Karpas-422 (cell line): ENCODE results near the gene CHD1L. TPM values are rescaled to one million over a fixed set of nuclear protein-coding genes. Genes with fewer than 3 reads are reported as not detected.
"Not testable (repeated sequence)": the region's sequence is repeated elsewhere in the genome, so short reads cannot be mapped to it uniquely, and the experiment has no call there.

ENCODE experiments used
- DNase-seq: peaks from one replicate; pipeline ENCODE4 v3.0.0-alpha.2; 2015
- H2AFZ ChIP-seq: fragments of 200-600 bp; sonication (generic); 2 replicates; pipeline ENCODE4 v1.6.1; 2014; ENCODE audit warnings: antibody characterized with exemption, low read length, mixed read lengths
- H3K27ac ChIP-seq: fragments of 200-600 bp; sonication (generic); 2 replicates; pipeline ENCODE4 v1.5.1; 2014; ENCODE audit warnings: mild to moderate bottlenecking, low read length, moderate library complexity
- H3K27me3 ChIP-seq: fragments of 200-600 bp; sonication (generic); 2 replicates; pipeline ENCODE4 v1.6.1; 2014; ENCODE audit warnings: low read length, mixed read lengths
- H3K36me3 ChIP-seq: fragments of 200-600 bp; sonication (generic); 2 replicates; pipeline ENCODE4 v1.6.1; 2014; ENCODE audit warnings: low read length, mixed read lengths; ENCODE audit not compliant: insufficient read depth
- H3K4me1 ChIP-seq: fragments of 200-600 bp; sonication (generic); 2 replicates; pipeline ENCODE4 v1.6.1; 2014; ENCODE audit warnings: mild to moderate bottlenecking, low read length, mixed read lengths
- H3K4me2 ChIP-seq: fragments of 200-600 bp; sonication (generic); 2 replicates; pipeline ENCODE4 v1.6.1; 2014; ENCODE audit warnings: low read length, low read depth, mild to moderate bottlenecking; ENCODE audit not compliant: poor library complexity, severe bottlenecking
- H3K4me3 ChIP-seq: fragments of 200-600 bp; sonication (generic); 2 replicates; pipeline ENCODE4 v1.5.1; 2014; ENCODE audit warnings: mild to moderate bottlenecking, antibody characterized with exemption, low read length, mixed read lengths
- H3K79me2 ChIP-seq: fragments of 200-600 bp; sonication (generic); 2 replicates; pipeline ENCODE4 v1.6.1; 2014; ENCODE audit warnings: mild to moderate bottlenecking, low read length, mixed read lengths
- H3K9ac ChIP-seq: fragments of 200-600 bp; sonication (generic); 2 replicates; pipeline ENCODE4 v1.6.0; 2014; ENCODE audit warnings: low read length
- H3K9me2 ChIP-seq: fragments of 200-600 bp; sonication (generic), shearing (Covaris generic); replicated peaks from 2 replicates; pipeline ENCODE4 v1.6.0; 2014; ENCODE audit warnings: mild to moderate bottlenecking, low read length, moderate library complexity; ENCODE audit not compliant: insufficient read depth
- H3K9me3 ChIP-seq: fragments of 300-700, 200-600 bp; sonication (generic); 2 replicates; pipeline ENCODE4 v1.6.1; 2014; ENCODE audit warnings: low read length, mixed read lengths
- H4K20me1 ChIP-seq: fragments of 200-600 bp; sonication (generic); 2 replicates; pipeline ENCODE4 v1.6.1; 2014; ENCODE audit warnings: mild to moderate bottlenecking, antibody characterized with exemption, low read length, low read depth; ENCODE audit not compliant: insufficient read depth
- total RNA-seq: library from RNA; depleted of rRNA; stranded (reverse); fragments of >200 nt; shearing (Covaris generic); gene quantifications from 2 replicates; pipeline ENCODE4 v1.2.3, GENCODE V29; 2014; ENCODE audit warnings: low replicate concordance

CHD1L gene
- total RNA-seq, 1 experiment from 2014 or later: 40.1 TPM

DNA sequence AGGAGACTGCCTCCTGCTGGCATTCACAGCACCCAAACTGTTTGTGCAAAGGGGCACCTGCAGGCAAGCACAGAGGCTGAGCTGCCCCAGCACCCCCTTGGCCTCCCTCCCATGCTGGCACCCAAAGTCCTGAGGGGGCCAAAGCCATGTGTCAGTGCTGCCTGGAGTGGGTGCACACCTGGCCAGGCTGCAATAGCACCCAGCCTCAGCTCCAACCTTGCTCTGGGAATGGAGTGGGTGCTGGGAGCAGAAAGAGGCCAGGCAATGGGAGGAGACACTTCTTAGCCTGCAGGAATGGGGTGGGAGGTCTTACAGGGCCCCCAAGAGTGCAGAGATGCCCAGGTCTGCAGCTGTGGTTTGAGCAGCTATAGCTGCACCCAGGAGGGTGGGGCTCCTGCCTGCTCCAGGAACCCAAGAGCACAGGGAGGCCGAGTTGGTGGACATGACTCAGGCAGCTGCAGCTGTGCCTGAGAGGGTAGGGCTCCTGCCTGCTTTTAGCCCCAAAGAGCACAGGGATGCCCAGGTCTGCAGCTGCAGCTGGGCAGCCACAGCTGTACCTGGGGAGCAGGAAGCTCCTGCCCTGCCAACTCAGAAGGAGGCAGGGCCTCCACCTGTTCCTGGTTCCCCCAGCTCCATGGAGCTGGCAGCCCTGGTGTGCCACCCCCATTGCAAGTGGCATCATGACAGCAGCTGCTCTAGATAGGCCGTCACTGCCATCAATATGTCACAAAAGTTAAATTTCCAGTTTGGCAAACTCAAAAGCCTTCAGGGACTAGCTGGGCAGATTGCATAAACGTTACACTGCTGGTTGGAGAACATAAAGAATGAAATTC is 5.3 kb upstream of the CHD1L start:
- Histone ChIP-seq H3K4me2 (no peak overlapping the region), H3K9ac (no peak overlapping the region), H3K9me3 (no peaks in the 10 kb centered on the region), H3K36me3 (no peaks in the 10 kb centered on the region), H3K4me3 (no peak overlapping the region), H3K9me2 (no peaks in the 10 kb centered on the region), H3K27me3 (no peaks in the 10 kb centered on the region), H2AFZ (no peak overlapping the region), H3K4me1 (peaks cover 7% of the 10 kb centered on the region), H4K20me1 (no peaks in the 10 kb centered on the region), H3K79me2 (no peaks in the 10 kb centered on the region), H3K27ac (no peak overlapping the region)
- DNase-seq: no peak

DNA sequence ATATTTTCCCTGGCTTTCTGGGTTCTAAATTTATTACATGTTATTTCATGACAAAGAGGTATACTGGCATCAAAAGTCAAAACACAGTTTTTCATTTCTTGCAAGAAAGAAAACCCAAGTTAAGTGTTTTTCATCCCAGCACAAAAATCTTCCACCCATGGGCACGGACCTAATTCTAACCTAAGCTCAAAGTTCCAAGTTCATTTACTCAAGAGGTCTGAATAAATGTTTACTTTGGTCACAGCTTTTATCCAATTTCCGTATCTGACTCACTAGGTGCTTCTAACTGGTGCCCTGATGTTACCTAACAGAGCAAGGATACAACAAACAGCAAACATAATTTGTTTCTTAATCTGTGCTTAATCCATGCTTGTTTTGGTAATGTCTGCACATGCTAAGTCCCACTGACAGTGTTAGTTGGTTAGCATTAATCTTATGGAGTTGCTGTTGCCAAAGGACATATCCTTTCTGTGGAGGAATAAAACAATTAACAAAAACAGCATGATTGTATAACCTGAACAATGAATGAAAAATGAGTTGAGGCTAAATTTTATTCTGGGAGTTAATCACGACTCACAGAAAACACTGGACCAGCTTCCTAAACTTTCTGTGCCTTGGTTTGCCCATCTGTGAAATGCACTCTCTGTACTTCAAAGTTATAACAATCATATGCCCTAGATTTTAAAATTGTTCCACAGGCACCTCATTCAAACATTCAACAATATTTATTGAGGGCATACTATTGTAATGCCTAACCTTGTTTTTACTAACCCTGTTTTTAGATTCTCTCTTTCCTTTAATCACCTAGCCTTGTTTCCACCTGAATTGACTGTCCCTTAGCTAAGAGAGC is 4.2 kb upstream of the CHD1L start:
- no peaks in the 10 kb centered on the region for H3K9me2 ChIP-seq
- no peaks in the 10 kb centered on the region for H3K9me3 ChIP-seq
- H2AFZ ChIP-seq: no peak overlapping the region
- DNase-seq: no peak
- no peak overlapping the region for H3K4me3 ChIP-seq
- H3K9ac ChIP-seq: no peak overlapping the region
- peaks cover 3% of the 10 kb centered on the region for H3K79me2 ChIP-seq
- H3K27ac ChIP-seq: no peak overlapping the region
- peaks cover 9% of the 10 kb centered on the region for H3K4me1 ChIP-seq
- no peaks in the 10 kb centered on the region for H4K20me1 ChIP-seq
- H3K27me3 ChIP-seq: no peaks in the 10 kb centered on the region
- H3K36me3 ChIP-seq: no peaks in the 10 kb centered on the region
- H3K4me2 ChIP-seq: no peak overlapping the region

- Histone ChIP-seq H3K36me3 (no peaks in the 10 kb centered on the region), H3K4me1 (peaks cover 13% of the 10 kb centered on the region), H2AFZ (no peak overlapping the region), H3K27ac (no peak overlapping the region), H4K20me1 (no peaks in the 10 kb centered on the region), H3K79me2 (peaks cover 12% of the 10 kb centered on the region), H3K9me2 (no peaks in the 10 kb centered on the region), H3K9me3 (no peaks in the 10 kb centered on the region), H3K27me3 (no peaks in the 10 kb centered on the region), H3K4me2 (no peak overlapping the region), H3K9ac (no peak overlapping the region), H3K4me3 (no peak overlapping the region)
- DNase-seq: no peak
Measured at GRCh38 chr1:147238925-147239820, 3.3 kb upstream of the CHD1L start.

DNA sequence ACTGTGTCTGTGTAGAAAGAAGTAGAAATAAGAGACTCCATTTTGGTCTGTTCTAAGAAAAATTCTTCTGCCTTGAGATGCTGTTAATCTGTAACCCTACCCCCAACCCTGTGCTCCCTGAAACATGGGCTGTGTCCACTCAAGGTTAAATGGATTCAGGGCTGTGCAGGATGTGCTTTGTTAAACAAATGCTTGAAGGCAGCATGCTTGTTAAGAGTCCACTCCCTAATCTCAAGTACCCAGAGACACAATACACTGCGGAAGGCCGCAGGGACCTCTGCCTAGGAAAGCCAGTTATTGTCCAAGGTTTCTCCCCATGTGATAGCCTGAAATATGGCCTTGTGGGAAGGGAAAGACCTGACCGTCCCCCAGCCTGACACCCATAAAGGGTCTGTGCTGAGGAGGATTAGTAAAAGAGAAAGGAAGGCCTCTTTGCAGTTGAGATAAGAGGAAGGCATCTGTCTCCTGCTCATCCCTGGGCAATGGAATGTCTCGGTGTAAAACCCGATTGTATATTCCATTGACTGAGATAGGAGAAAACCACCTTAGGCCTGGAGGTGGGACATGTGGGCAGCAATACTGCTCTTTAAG is 2.3 kb upstream of the CHD1L start:
- H3K9me2 ChIP-seq, H3K4me3 ChIP-seq, H3K4me2 ChIP-seq, H3K27ac ChIP-seq, H3K36me3 ChIP-seq, DNase-seq, H3K9ac ChIP-seq, H3K9me3 ChIP-seq, H4K20me1 ChIP-seq, H3K27me3 ChIP-seq, H2AFZ ChIP-seq: not testable (repeated sequence)
- Histone ChIP-seq H3K4me1 (peaks cover 24% of the 10 kb centered on the region), H3K79me2 (peaks cover 23% of the 10 kb centered on the region)

DNA sequence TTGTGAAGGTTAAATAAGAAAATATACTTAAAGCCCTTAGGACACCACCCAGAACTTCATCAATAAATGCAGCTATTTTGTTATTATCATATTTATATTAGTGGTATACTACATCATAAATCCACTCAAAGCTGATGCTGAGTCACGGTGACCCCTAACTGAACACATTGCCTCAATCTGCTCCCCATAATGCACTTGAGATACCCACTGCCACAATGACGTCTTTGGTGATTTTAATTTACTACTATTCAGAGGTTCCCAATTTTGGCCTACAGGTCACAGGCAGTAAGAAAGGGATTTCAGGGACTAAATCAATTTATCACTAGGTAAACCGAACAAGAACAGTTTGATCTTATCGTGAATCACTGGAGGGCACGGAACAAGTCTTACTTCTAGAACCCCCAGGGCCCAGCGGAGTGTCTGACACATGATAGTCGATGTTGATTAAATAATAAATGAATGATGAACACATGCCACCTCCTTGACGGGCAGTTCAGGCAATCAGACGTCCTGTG is 493 bp upstream of the CHD1L start:
- Histone ChIP-seq H3K4me1 (peaks cover 35% of the 10 kb centered on the region), H3K79me2 (peaks cover 40% of the 10 kb centered on the region), H3K9me2 (no peaks in the 10 kb centered on the region), H3K4me2 (peak overlapping the region; percentile 87), H3K36me3 (peaks cover 14% of the 10 kb centered on the region), H4K20me1 (no peaks in the 10 kb centered on the region), H3K9me3 (no peaks in the 10 kb centered on the region), H3K27ac (no peak overlapping the region), H2AFZ (peak overlapping the region; percentile 62), H3K9ac (peak overlapping the region; percentile 97), H3K27me3 (no peaks in the 10 kb centered on the region), H3K4me3 (peak overlapping the region; percentile 79)
- DNase-seq: no peak

- Histone ChIP-seq H3K9me2 (no peaks in the 10 kb centered on the region), H3K27me3 (no peaks in the 10 kb centered on the region), H3K36me3 (peaks cover 14% of the 10 kb centered on the region), H3K9ac (peak overlapping the region; percentile 97), H3K79me2 (peaks cover 53% of the 10 kb centered on the region), H2AFZ (peak overlapping the region; percentile 6; the same call in 1 of the 2 replicates), H3K27ac (peak overlapping the region; percentile 70), H3K9me3 (no peaks in the 10 kb centered on the region), H3K4me1 (peaks cover 41% of the 10 kb centered on the region), H3K4me3 (peak overlapping the region; percentile 79), H3K4me2 (peak overlapping the region; percentile 87), H4K20me1 (no peaks in the 10 kb centered on the region)
- peak; percentile 79 for DNase-seq
Measured at GRCh38 chr1:147243228-147243685, 773 bp downstream of the CHD1L start.

DNA sequence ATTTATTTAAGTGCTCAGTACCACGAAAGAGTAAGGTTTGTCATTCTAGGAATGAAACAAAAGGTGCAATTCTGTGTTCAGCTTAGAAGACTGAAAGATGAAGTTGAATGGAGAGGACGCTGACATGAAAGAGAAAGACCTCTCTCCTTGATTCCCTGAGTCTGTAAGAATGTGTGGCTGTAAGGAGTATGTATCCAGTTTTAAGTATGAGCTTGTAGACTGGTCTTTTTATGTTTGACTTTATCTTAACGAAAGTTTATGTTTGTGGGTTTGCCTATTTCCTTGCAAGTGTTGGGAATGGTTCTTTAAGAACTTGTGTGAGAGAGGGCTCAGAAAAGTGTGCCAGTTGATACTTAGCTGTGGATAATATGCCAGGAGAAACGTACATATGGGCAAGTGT is 1.4 kb downstream of the CHD1L start:
- H3K79me2 ChIP-seq: peaks cover 59% of the 10 kb centered on the region
- H2AFZ ChIP-seq: no peak overlapping the region
- no peaks in the 10 kb centered on the region for H3K27me3 ChIP-seq
- peak overlapping the region; percentile 79 for H3K4me3 ChIP-seq
- peaks cover 41% of the 10 kb centered on the region for H3K4me1 ChIP-seq
- no peaks in the 10 kb centered on the region for H3K9me3 ChIP-seq
- H3K27ac ChIP-seq: peak overlapping the region; percentile 70; the same call in 1 of the 2 replicates
- peaks cover 14% of the 10 kb centered on the region for H3K36me3 ChIP-seq
- peak overlapping the region; percentile 87 for H3K4me2 ChIP-seq
- no peaks in the 10 kb centered on the region for H3K9me2 ChIP-seq
- peak; percentile 53 for DNase-seq
- H3K9ac ChIP-seq: peak overlapping the region; percentile 97
- H4K20me1 ChIP-seq: no peaks in the 10 kb centered on the region; the same call in 1 of the 2 replicates
